Measurements from ENCODE around the gene EFCAB6.

EFCAB6 gene

DNA sequence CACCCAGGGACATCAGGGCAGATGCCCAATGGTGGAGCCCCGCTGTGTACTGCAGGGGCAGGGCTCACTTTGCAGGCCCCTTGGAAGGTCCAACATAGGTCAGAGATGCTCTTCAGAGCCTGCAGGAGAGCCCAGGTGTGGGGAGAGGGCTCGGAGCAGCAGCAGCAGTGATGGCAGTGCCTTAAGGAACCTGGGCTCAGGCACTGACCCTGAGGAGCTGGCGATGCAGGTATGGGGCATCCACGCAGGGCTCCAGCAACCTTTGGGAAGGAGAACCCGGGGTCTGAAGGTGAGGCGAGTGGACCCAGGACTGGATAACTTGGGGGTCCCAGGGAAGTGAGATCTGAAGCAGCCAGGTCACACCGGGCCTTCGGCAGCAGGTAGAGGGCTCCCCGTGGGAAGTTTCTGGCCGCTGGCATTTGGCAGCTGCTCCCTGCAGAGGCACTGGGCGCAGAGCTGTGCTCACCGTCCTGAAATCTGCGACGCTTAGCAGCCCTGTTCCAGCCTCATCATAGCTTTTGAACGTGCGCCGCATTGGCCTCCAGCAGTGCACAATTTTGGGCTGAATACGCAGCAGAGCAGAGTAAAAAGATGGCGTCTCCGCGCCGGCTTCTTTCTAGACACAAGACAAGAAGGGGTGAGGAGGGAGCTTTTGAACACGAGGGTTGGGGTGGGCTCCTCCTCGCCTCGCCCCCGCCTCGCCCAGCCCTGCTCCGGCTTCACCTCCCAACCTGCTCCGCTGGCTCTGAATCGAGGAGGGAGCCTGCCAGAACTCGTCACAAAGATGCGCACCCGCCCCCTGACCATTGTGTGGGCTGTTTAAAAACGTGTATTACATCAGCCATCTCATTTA, 281.5 kb downstream of the EFCAB6 start:
- TF ChIP-seq ZFX (IDR thresholded peaks at IDR 0.05; ENCODE audit: borderline replicate concordance) (no peak), CTCF (IDR thresholded peaks at IDR 0.05) (no peak)

DNA sequence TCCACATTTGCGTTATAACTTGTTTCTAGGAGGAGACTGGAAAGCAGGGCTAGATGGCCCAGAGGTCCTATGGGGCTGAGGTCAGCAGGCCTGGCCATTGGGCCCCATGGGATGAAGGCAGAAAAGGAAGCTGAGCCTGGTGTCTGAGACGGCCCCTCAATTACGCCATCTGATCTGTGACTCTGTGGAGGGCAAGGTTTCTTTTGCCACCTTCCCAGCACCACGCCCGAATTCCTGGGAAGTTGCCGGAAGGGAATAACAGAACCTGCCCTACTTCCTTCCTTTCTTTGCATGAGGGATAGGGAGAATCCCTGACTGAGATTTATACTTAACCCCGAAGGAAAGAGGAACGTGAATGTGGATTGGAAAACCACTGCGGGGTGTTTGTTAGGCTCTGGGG, 282.2 kb downstream of the EFCAB6 start:
- TF ChIP-seq ZFX (IDR thresholded peaks at IDR 0.05; ENCODE audit: borderline replicate concordance) (no peak), CTCF (IDR thresholded peaks at IDR 0.05) (no peak)
- H3K27ac ChIP-seq, result no peak overlapping the region

More for the DNA sequence above, 281.5 kb downstream of the EFCAB6 start:
- no peak overlapping the region for H3K27ac ChIP-seq

- no peak overlapping the region for H3K27ac ChIP-seq
- TF ChIP-seq ZFX (IDR thresholded peaks at IDR 0.05; ENCODE audit: borderline replicate concordance) (no peak), CTCF (IDR thresholded peaks at IDR 0.05) (no peak)
These were observed 282.6 kb downstream of the EFCAB6 start for GRCh38 chr22:43529461-43529860.

GRCh38 chr22:43528601-43529360, 283.3 kb downstream of the EFCAB6 start:
- no peak overlapping the region for H3K27ac ChIP-seq
- TF ChIP-seq ZFX (IDR thresholded peaks at IDR 0.05; ENCODE audit: borderline replicate concordance) (no peak), CTCF (IDR thresholded peaks at IDR 0.05) (no peak)

DNA sequence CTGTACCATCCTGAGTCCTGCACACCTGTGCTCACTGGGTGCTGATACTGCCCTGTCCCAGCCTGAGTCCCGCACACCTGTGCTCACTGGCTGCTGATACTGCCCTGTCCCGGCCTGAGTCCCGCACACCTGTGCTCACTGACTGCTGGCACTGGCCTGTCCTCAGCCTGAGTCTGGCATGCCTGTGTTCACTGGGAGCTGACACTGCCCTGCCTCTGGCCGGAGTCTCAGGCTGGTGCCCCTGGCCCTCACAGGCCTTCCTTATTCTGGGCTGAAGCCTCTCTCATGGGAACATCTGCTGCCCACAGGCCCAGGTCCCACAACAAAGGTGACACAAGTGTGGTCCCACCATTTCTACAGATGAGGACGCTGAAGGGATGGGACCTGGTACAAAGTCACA, 285.2 kb downstream of the EFCAB6 start:
- TF ChIP-seq ZFX (IDR thresholded peaks at IDR 0.05; ENCODE audit: borderline replicate concordance), result no peak
- no peak for TF ChIP-seq CTCF (IDR thresholded peaks at IDR 0.05)
- no peak overlapping the region for H3K27ac ChIP-seq

DNA sequence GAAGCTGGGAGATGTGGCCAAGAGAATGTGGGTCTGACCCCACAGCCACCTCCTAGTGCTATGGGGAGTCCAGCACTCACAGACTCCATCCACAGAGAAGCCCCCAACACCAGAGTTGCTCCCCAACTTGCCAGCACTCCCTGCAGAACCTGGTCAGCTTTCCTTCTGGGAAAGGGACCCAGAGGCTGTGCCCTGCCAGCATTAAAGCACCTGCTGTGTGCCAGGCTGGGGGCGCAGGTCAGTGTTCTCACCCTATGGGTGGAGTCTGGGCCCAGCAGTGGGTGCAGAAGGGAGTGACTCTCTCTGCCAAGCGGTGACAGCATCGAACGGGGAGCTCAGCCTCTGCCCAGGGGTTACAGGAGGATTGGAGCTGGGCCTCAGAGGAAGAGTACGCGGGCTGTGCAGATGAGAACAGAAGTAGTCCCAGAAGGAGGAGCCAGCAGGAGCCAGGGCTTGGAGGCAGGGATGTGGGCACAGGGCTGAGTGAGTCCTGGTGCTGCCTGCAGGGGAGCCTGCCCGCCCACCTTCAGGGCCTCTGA, 285.9 kb downstream of the EFCAB6 start:
- H3K27ac ChIP-seq, result no peak overlapping the region
- no peak for TF ChIP-seq CTCF (IDR thresholded peaks at IDR 0.05)
- TF ChIP-seq ZFX (IDR thresholded peaks at IDR 0.05; ENCODE audit: borderline replicate concordance), result no peak
